NB4 (cell line): Measurements from ENCODE around the gene FARP1.

Source experiments
- MYC ChIP-seq: IDR thresholded peaks from 2 replicates; pipeline ENCODE4 v1.6.1; 2011; ENCODE audit warnings: low read depth, low read length
- POLR2A ChIP-seq: IDR thresholded peaks from 2 replicates; pipeline ENCODE4 v1.6.1; 2011; ENCODE audit warnings: mild to moderate bottlenecking; ENCODE audit not compliant: insufficient read length; ENCODE audit errors: extremely low read depth
- TF ChIP-seq, protein P1 (sequence below): IDR thresholded peaks from one replicate; pipeline ENCODE4 v1.5.1; 2012; ENCODE audit warnings: low read depth, low read length
- TF ChIP-seq, protein P2 (sequence below): IDR thresholded peaks from 2 replicates; pipeline ENCODE4 v1.6.1; 2011; ENCODE audit warnings: low read depth, low read length

DNA sequence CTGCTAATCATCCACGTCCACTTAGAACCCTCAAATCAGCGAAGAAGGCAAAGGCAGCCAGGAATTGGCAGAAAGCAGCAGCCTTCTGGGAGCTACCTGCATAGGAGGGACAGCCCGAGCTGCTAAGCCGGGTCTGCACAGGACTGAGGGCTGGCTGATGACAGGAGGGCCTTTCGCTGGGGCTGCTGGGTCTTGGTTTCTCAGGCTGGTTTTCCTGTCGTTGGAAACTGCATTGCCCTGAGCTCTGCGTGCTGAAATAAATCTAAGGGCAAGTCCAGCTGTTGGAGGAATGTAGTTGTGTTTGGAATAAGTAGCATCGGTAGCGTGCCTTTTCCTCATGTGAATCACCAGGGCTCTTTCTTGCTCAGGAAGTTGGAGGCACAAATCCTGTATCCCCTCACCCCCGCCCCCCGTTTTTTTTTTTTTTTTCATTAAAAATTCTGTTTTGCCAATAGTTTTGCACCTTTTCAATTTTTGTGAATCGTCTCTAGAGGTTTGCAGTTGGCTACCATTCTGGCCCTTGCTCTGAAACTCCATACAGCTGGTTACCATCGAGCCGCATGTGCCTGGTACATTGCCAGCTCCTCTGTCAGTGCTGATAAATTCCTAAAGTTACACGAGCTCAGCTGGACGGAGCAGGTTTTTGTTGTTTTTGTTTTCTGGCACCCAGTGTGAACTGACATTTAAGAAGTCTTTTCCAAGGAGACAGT is 228.1 kb downstream of the FARP1 start:
- TF ChIP-seq, protein P1, sequence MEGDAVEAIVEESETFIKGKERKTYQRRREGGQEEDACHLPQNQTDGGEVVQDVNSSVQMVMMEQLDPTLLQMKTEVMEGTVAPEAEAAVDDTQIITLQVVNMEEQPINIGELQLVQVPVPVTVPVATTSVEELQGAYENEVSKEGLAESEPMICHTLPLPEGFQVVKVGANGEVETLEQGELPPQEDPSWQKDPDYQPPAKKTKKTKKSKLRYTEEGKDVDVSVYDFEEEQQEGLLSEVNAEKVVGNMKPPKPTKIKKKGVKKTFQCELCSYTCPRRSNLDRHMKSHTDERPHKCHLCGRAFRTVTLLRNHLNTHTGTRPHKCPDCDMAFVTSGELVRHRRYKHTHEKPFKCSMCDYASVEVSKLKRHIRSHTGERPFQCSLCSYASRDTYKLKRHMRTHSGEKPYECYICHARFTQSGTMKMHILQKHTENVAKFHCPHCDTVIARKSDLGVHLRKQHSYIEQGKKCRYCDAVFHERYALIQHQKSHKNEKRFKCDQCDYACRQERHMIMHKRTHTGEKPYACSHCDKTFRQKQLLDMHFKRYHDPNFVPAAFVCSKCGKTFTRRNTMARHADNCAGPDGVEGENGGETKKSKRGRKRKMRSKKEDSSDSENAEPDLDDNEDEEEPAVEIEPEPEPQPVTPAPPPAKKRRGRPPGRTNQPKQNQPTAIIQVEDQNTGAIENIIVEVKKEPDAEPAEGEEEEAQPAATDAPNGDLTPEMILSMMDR: no peak
- TF ChIP-seq MYC (no peak), POLR2A (no peak)
- TF ChIP-seq, protein P2, sequence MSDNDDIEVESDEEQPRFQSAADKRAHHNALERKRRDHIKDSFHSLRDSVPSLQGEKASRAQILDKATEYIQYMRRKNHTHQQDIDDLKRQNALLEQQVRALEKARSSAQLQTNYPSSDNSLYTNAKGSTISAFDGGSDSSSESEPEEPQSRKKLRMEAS: no peak
